HUES6 (cell line): ENCODE results near the gene PPM1F.
"Not testable (repeated sequence)": the region's sequence is repeated elsewhere in the genome, so short reads cannot be mapped to it uniquely, and the experiment has no call there.

Source experiments
- H3K27ac ChIP-seq: 2 replicates; pipeline ENCODE4 v1.7.0; 2013; ENCODE audit warnings: low read depth, mild to moderate bottlenecking, low read length, inconsistent platforms
- H3K27me3 ChIP-seq: 2 replicates; pipeline ENCODE4 v1.6.1; 2013; ENCODE audit warnings: low read length; ENCODE audit not compliant: control insufficient read depth, insufficient read depth
- H3K36me3 ChIP-seq: 2 replicates; pipeline ENCODE4 v1.6.1; 2013; ENCODE audit warnings: low read length; ENCODE audit not compliant: control insufficient read depth, insufficient read depth
- H3K4me1 ChIP-seq: 2 replicates; pipeline ENCODE4 v1.6.1; 2013; ENCODE audit warnings: low read length; ENCODE audit not compliant: control insufficient read depth, insufficient read depth
- H3K4me3 ChIP-seq: 2 replicates; pipeline ENCODE4 v1.5.1; 2013; ENCODE audit warnings: low read depth, low read length
- H3K9ac ChIP-seq: one replicate; pipeline ENCODE4 v1.6.1; 2013; ENCODE audit warnings: mild to moderate bottlenecking, low read length
- H3K9me3 ChIP-seq: 2 replicates; pipeline ENCODE4 v1.6.1; 2013; ENCODE audit warnings: low read depth, low read length; ENCODE audit not compliant: control insufficient read depth, insufficient read depth

Gene PPM1F

GRCh38 chr22:21874953-21875352, 77.7 kb downstream of the PPM1F start:
- H3K36me3 ChIP-seq, H3K4me1 ChIP-seq, H3K4me3 ChIP-seq, H3K9ac ChIP-seq, H3K27me3 ChIP-seq, H3K27ac ChIP-seq, H3K9me3 ChIP-seq: not testable (repeated sequence)

- Histone ChIP-seq H3K27ac (no peak overlapping the region), H3K4me3 (no peak overlapping the region), H3K4me1 (no peaks in the 10 kb centered on the region; the same call in 1 of the 2 replicates), H3K27me3 (no peaks in the 10 kb centered on the region), H3K9me3 (no peaks in the 10 kb centered on the region), H3K36me3 (no peaks in the 10 kb centered on the region), H3K9ac (no peak overlapping the region)
These were observed 79.0 kb downstream of the PPM1F start for GRCh38 chr22:21873619-21874018.

GRCh38 chr22:21872741-21873140, 79.9 kb downstream of the PPM1F start:
- not testable (repeated sequence) for H3K27ac ChIP-seq, H3K9me3 ChIP-seq, H3K27me3 ChIP-seq, H3K4me3 ChIP-seq, H3K9ac ChIP-seq, H3K36me3 ChIP-seq, H3K4me1 ChIP-seq
